Duodenal mucosa (tissue), 2 donors: Measurements from ENCODE around the gene ERBB4.

Source experiments
- H3K27ac ChIP-seq: one replicate; pipeline ENCODE4 v1.7.0; 2013; ENCODE audit warnings: low read depth, low read length
- H3K27me3 ChIP-seq, 2 donors: one replicate each; pipeline ENCODE4 v1.7.0; 2013; ENCODE audit warnings: low read length in 2 of 2, control low read depth in 1 of 2; ENCODE audit not compliant: insufficient read depth in 2 of 2, control insufficient read depth in 1 of 2
- H3K36me3 ChIP-seq, 2 donors: one replicate each; pipeline ENCODE4 v1.7.0; 2013; ENCODE audit warnings: low read length in 2 of 2, control low read depth in 1 of 2; ENCODE audit not compliant: insufficient read depth in 2 of 2, control insufficient read depth in 1 of 2
- H3K4me1 ChIP-seq, 2 donors: one replicate each; pipeline ENCODE4 v1.7.0; 2013; ENCODE audit warnings: low read length in 2 of 2, control low read depth in 1 of 2; ENCODE audit not compliant: insufficient read depth in 2 of 2, control insufficient read depth in 1 of 2
- H3K4me3 ChIP-seq, 2 donors: one replicate each; pipeline ENCODE4 v1.7.0; 2013; ENCODE audit warnings: low read length in 2 of 2, low read depth in 1 of 2
- H3K9ac ChIP-seq, 2 donors: one replicate each; pipeline ENCODE4 v1.7.0; 2013; ENCODE audit warnings: low read length in 2 of 2, low read depth in 1 of 2
- H3K9me3 ChIP-seq, 2 donors: one replicate each; pipeline ENCODE4 v1.7.0; 2013; ENCODE audit warnings: low read length in 2 of 2, control low read depth in 1 of 2; ENCODE audit not compliant: control insufficient read depth in 1 of 2

ERBB4 gene

GRCh38 chr2:212136216-212136795 is 402.3 kb downstream of the ERBB4 start:
- Histone ChIP-seq H3K36me3 (no peaks in the 10 kb centered on the region), H3K9me3 (no peaks in the 10 kb centered on the region), H3K27ac (no peak overlapping the region), H3K27me3 (no peaks in the 10 kb centered on the region), H3K4me1 (no peaks in the 10 kb centered on the region), H3K9ac (no peak overlapping the region), H3K4me3 (no peak overlapping the region)

- H3K27ac ChIP-seq: no peak overlapping the region
- H3K4me1 ChIP-seq: no peaks in the 10 kb centered on the region
- no peaks in the 10 kb centered on the region for H3K9me3 ChIP-seq
- H3K9ac ChIP-seq: no peak overlapping the region
- H3K4me3 ChIP-seq: no peak overlapping the region
- H3K27me3 ChIP-seq: no peaks in the 10 kb centered on the region
- no peaks in the 10 kb centered on the region for H3K36me3 ChIP-seq
These were observed 402.9 kb downstream of the ERBB4 start for GRCh38 chr2:212135739-212136138.

- H3K9ac ChIP-seq: no peak overlapping the region
- H3K36me3 ChIP-seq: no peaks in the 10 kb centered on the region
- no peaks in the 10 kb centered on the region for H3K9me3 ChIP-seq
- H3K4me1 ChIP-seq: no peaks in the 10 kb centered on the region
- no peak overlapping the region for H3K4me3 ChIP-seq
- no peak overlapping the region for H3K27ac ChIP-seq
- no peaks in the 10 kb centered on the region for H3K27me3 ChIP-seq
These were observed 405.3 kb downstream of the ERBB4 start for GRCh38 chr2:212133337-212133736.

- Histone ChIP-seq H3K27me3 (no peaks in the 10 kb centered on the region), H3K36me3 (no peaks in the 10 kb centered on the region), H3K9ac (no peak overlapping the region), H3K9me3 (no peaks in the 10 kb centered on the region), H3K4me3 (no peak overlapping the region), H3K27ac (no peak overlapping the region), H3K4me1 (no peaks in the 10 kb centered on the region)
These were observed 414.0 kb downstream of the ERBB4 start for GRCh38 chr2:212124598-212124997.

- no peak overlapping the region for H3K4me3 ChIP-seq
- H3K36me3 ChIP-seq: no peaks in the 10 kb centered on the region
- H3K9ac ChIP-seq: no peak overlapping the region
- no peak overlapping the region for H3K27ac ChIP-seq
- no peaks in the 10 kb centered on the region for H3K4me1 ChIP-seq
- H3K27me3 ChIP-seq: no peaks in the 10 kb centered on the region
- no peaks in the 10 kb centered on the region for H3K9me3 ChIP-seq
These were observed 419.0 kb downstream of the ERBB4 start for GRCh38 chr2:212119591-212119990.

DNA sequence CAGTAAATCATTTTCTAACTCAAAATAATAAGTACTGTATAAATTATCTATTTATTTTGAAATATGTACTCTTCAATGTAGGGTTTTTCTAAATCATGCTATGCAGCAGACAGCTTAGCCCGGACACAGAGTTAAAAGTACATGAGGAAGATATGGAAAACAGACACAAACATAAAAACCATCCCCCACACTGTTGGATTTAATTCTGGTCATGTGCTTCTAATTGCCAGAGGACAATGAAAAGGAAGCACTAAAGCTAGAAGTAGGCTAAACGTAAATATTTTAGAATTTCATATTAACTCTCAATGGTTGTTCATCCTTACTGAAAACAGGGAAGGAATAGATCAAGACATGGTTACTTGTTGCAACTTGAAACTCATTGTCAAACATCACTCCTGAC is 420.7 kb downstream of the ERBB4 start:
- H3K9me3 ChIP-seq: no peaks in the 10 kb centered on the region
- no peaks in the 10 kb centered on the region for H3K36me3 ChIP-seq
- no peak overlapping the region for H3K9ac ChIP-seq
- no peaks in the 10 kb centered on the region for H3K27me3 ChIP-seq
- no peak overlapping the region for H3K4me3 ChIP-seq
- H3K4me1 ChIP-seq: no peaks in the 10 kb centered on the region
- no peak overlapping the region for H3K27ac ChIP-seq

DNA sequence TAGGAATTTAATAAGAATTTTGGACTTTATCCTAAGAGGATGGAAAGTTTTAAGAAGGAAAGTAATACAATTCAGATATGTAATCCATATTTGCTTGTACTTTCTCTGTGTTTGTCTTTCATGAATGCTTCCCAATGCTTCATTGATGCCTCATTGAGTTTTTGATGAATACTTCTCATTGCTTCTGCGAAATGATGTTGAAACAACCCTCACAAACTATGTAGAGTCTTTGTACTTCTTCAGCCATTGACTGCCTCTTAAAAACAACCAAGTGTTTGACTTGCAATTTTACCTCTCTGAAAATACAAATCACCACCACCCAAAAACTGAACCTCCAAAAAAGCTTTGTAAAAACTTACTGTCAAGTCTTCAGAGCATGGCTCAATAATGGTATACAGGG is 424.1 kb downstream of the ERBB4 start:
- Histone ChIP-seq H3K4me1 (no peaks in the 10 kb centered on the region), H3K9me3 (no peaks in the 10 kb centered on the region), H3K27me3 (no peaks in the 10 kb centered on the region), H3K27ac (no peak overlapping the region), H3K9ac (no peak overlapping the region), H3K36me3 (no peaks in the 10 kb centered on the region), H3K4me3 (no peak overlapping the region)

DNA sequence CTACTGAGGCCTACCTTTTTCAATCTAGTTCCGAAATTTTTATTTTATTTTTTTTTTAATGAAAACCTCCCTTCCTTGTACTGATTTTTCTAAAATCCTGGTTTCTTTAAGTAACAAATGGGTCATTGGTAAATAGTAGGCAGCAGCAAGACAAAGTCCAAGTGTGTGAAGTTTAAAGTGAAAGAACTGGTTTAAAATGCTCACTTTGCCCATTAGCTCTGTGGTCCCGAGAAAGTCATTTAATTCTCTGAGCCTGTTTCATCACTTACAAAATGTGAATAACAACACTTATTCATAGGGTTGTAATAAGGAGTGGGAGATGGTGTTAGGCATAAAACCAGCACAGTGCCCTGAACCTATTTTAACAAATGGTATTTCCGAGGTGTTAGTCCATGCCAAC is 426.2 kb downstream of the ERBB4 start:
- Histone ChIP-seq H3K4me1 (no peaks in the 10 kb centered on the region), H3K27me3 (no peaks in the 10 kb centered on the region), H3K27ac (no peak overlapping the region), H3K9me3 (no peaks in the 10 kb centered on the region), H3K36me3 (no peaks in the 10 kb centered on the region), H3K9ac (no peak overlapping the region), H3K4me3 (no peak overlapping the region)

DNA sequence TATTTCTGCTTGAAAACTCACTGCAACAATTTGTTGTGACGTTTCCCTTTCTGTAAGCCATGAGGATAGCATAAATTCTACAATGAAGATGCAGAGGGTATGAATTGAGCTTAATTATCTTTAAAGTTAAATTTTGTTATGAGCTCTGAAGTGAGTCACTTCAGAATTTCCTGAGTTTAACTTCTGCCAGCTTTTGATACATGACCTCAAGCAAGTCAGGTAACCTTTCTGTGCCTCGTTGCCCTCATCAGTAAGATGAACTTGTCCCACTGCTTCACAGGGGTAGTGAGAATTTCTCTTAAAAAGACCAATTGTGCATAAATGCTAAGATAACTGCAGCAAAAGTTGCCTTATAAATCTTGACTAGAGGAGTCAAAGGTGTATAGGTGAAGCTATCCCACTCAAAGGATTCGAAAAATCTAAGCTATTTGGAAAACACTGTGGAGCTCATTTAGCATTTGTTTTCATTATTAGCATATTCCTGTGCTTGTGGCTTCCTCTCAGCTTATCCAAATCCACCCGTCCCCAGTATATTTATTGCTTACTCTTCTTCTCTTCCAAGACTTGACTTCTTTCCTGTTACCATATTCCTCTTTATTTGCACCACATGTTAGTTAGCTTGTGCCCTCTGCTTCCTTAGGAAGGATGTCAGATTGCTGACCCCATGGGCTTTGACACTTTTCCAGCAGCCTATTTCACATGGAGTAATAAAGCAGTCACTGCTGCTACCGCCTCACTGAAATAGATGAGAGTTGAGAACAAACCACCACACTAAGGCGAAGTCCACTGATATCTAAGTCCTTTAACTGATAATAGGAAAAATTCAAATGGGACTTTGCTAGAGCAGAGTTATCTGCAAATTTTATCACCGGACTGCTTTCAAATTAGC is 428.6 kb downstream of the ERBB4 start:
- no peaks in the 10 kb centered on the region for H3K36me3 ChIP-seq
- no peak overlapping the region for H3K27ac ChIP-seq
- no peak overlapping the region for H3K9ac ChIP-seq
- H3K4me1 ChIP-seq: no peaks in the 10 kb centered on the region
- H3K27me3 ChIP-seq: no peaks in the 10 kb centered on the region
- H3K4me3 ChIP-seq: no peak overlapping the region
- no peaks in the 10 kb centered on the region for H3K9me3 ChIP-seq

DNA sequence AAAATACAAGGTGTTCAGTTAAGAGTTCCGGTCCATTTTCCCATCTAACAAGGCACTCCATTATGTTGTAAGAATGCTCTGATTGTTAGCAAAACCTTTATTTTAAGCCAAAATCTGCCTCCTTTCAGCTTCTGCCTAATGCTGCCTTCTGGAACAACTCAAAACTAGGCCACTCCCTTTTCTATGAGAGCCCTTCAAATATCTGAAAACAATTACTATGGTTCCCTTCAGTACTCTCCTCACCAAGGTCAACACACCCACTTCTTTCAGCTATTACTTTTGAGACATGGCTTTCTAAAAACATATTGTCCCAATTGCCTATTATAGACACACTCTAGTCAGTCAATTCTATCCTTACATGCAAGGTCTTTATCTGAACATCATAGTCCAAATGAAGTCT is 429.4 kb downstream of the ERBB4 start:
- no peaks in the 10 kb centered on the region for H3K4me1 ChIP-seq
- H3K9me3 ChIP-seq: no peaks in the 10 kb centered on the region
- no peaks in the 10 kb centered on the region for H3K27me3 ChIP-seq
- H3K4me3 ChIP-seq: no peak overlapping the region
- H3K9ac ChIP-seq: no peak overlapping the region
- H3K36me3 ChIP-seq: no peaks in the 10 kb centered on the region
- no peak overlapping the region for H3K27ac ChIP-seq
